Neural cell (in vitro differentiated cells): ENCODE measurements around the gene DYRK4.

ENCODE experiments used
- EP300 ChIP-seq: fragments of 450-650 bp; conservative IDR thresholded peaks from 2 replicates; pipeline ENCODE4 v1.6.1; 2014; ENCODE audit warnings: antibody characterized with exemption, mild to moderate bottlenecking, moderate library complexity; ENCODE audit not compliant: poor library complexity, severe bottlenecking
- EZH2 ChIP-seq: fragments of 200-600, 300-800 bp; shearing (Covaris generic), sonication (generic); IDR thresholded peaks from 2 replicates; pipeline ENCODE4 v1.6.1; 2014; ENCODE audit warnings: antibody characterized with exemption, low read length, borderline replicate concordance, mild to moderate bottlenecking; ENCODE audit not compliant: insufficient read depth, poor library complexity, severe bottlenecking
- MXI1 ChIP-seq: fragments of 450-650 bp; conservative IDR thresholded peaks from 2 replicates; pipeline ENCODE4 v1.6.1; 2014; ENCODE audit warnings: antibody characterized with exemption, mild to moderate bottlenecking; ENCODE audit not compliant: poor library complexity, severe bottlenecking
- POLR2AphosphoS5 ChIP-seq: IDR thresholded peaks from 2 replicates; pipeline ENCODE4 v1.6.1; 2012
- RAD21 ChIP-seq: fragments of 450-650 bp; conservative IDR thresholded peaks from 2 replicates; pipeline ENCODE4 v1.6.1; 2014; ENCODE audit warnings: antibody characterized with exemption, mild to moderate bottlenecking, moderate library complexity
- SMC3 ChIP-seq: fragments of 450-650 bp; conservative IDR thresholded peaks from 2 replicates; pipeline ENCODE4 v1.6.1; 2014; ENCODE audit warnings: antibody characterized with exemption, mild to moderate bottlenecking, moderate library complexity; ENCODE audit not compliant: poor library complexity
- TAF1 ChIP-seq: IDR thresholded peaks from 2 replicates; pipeline ENCODE4 v1.6.1; 2012; ENCODE audit warnings: low read depth
- TF ChIP-seq, protein P1 (sequence below): fragments of 450-650 bp; IDR thresholded peaks from 2 replicates; pipeline ENCODE4 v1.5.1; 2014; ENCODE audit warnings: antibody characterized with exemption, mild to moderate bottlenecking, moderate library complexity; ENCODE audit not compliant: poor library complexity, severe bottlenecking
- TF ChIP-seq, protein P2 (sequence below): IDR thresholded peaks from 2 replicates; pipeline ENCODE4 v1.6.1; 2012; ENCODE audit warnings: borderline replicate concordance

DNA sequence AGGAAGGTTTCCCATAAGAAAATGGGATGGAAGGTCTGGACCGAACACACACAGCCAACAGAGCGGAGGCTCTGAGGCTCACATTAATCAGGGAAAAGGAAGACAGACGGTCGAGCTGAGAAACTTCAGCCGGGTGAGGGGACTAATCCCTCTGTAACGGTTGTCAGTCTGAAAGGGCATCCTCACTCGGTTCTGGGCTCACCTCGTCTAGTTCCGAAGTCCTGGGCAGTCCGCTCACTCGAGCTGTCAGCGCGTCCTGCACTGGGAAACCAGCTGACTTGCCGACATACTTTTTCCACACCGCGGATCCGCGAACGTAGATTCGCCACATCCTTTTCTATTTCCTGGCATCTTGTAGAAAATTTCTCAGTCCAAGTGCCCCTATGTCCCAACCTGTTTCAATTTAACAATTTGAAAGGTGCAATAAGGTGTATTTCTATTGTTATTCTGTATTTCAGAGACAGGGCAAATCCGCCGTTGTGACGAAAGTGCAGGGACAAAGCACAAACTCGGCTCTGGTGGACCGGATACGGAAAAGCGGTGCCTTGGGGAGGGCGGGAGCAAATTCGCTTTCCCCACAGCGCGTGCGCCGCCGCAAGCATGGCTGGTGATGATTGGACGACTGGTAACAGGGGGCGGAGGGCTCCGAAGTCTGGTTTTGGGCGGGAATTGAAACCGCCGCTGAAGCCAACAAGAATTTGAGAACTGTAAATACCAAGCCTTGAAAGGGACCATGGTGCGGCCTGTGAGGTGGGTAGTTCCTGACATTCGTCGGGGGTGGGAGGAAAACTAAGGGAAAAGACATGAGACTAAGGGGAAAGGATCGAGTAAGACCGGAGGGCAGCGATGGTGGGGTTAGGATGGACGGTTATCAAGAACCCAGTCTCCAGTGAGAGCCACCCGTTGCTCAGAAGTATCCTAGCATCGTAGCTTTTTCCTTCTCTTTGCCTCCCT is 23.5 kb upstream of the DYRK4 start, which contains the start of gene RAD51AP1:
- no peak for TF ChIP-seq EZH2
- TF ChIP-seq POLR2AphosphoS5 = peak; percentile 83
- peak; percentile 100 for TF ChIP-seq EP300
- TF ChIP-seq, protein P1, sequence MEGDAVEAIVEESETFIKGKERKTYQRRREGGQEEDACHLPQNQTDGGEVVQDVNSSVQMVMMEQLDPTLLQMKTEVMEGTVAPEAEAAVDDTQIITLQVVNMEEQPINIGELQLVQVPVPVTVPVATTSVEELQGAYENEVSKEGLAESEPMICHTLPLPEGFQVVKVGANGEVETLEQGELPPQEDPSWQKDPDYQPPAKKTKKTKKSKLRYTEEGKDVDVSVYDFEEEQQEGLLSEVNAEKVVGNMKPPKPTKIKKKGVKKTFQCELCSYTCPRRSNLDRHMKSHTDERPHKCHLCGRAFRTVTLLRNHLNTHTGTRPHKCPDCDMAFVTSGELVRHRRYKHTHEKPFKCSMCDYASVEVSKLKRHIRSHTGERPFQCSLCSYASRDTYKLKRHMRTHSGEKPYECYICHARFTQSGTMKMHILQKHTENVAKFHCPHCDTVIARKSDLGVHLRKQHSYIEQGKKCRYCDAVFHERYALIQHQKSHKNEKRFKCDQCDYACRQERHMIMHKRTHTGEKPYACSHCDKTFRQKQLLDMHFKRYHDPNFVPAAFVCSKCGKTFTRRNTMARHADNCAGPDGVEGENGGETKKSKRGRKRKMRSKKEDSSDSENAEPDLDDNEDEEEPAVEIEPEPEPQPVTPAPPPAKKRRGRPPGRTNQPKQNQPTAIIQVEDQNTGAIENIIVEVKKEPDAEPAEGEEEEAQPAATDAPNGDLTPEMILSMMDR = no peak
- TF ChIP-seq SMC3 = peak; percentile 58
- peak; percentile 71 for TF ChIP-seq TAF1
- TF ChIP-seq MXI1 = peak; percentile 93
- TF ChIP-seq, protein P2, sequence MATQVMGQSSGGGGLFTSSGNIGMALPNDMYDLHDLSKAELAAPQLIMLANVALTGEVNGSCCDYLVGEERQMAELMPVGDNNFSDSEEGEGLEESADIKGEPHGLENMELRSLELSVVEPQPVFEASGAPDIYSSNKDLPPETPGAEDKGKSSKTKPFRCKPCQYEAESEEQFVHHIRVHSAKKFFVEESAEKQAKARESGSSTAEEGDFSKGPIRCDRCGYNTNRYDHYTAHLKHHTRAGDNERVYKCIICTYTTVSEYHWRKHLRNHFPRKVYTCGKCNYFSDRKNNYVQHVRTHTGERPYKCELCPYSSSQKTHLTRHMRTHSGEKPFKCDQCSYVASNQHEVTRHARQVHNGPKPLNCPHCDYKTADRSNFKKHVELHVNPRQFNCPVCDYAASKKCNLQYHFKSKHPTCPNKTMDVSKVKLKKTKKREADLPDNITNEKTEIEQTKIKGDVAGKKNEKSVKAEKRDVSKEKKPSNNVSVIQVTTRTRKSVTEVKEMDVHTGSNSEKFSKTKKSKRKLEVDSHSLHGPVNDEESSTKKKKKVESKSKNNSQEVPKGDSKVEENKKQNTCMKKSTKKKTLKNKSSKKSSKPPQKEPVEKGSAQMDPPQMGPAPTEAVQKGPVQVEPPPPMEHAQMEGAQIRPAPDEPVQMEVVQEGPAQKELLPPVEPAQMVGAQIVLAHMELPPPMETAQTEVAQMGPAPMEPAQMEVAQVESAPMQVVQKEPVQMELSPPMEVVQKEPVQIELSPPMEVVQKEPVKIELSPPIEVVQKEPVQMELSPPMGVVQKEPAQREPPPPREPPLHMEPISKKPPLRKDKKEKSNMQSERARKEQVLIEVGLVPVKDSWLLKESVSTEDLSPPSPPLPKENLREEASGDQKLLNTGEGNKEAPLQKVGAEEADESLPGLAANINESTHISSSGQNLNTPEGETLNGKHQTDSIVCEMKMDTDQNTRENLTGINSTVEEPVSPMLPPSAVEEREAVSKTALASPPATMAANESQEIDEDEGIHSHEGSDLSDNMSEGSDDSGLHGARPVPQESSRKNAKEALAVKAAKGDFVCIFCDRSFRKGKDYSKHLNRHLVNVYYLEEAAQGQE = peak; percentile 49
- TF ChIP-seq RAD21 = peak; percentile 50
